HEK293 (cell line): ENCODE data around the gene OXCT2.

Experiments used
- BCL11A ChIP-seq: fragments of 450-650 bp; formaldehyde crosslinking; IDR thresholded peaks from 2 replicates; pipeline ENCODE4 v1.5.1; 2016; ENCODE audit warnings: low read depth, missing biosample characterization, missing genetic modification characterization
- FEZF1 ChIP-seq: fragments of 450-650 bp; formaldehyde crosslinking; IDR thresholded peaks from 2 replicates; pipeline ENCODE4 v1.5.1; 2016; ENCODE audit warnings: missing biosample characterization, missing genetic modification characterization
- KLF16 ChIP-seq: fragments of 450-650 bp; formaldehyde crosslinking; IDR thresholded peaks from 2 replicates; pipeline ENCODE4 v1.5.1; 2017; ENCODE audit warnings: missing biosample characterization, missing genetic modification characterization
- YY2 ChIP-seq: fragments of 450-650 bp; formaldehyde crosslinking; IDR thresholded peaks from 2 replicates; pipeline ENCODE4 v1.5.1; 2016; ENCODE audit warnings: missing biosample characterization, missing genetic modification characterization
- ZBTB17 ChIP-seq: fragments of 450-650 bp; formaldehyde crosslinking; IDR thresholded peaks from 2 replicates; pipeline ENCODE4 v1.5.1; 2016; ENCODE audit warnings: missing biosample characterization, missing genetic modification characterization
- ZFHX2 ChIP-seq: fragments of 450-650 bp; formaldehyde crosslinking; conservative IDR thresholded peaks from 2 replicates; pipeline ENCODE4 v1.5.1; 2016; ENCODE audit warnings: missing biosample characterization, missing genetic modification characterization
- ZFP37 ChIP-seq: fragments of 450-650 bp; formaldehyde crosslinking; IDR thresholded peaks from 2 replicates; pipeline ENCODE4 v1.5.1; 2016; ENCODE audit warnings: missing biosample characterization, missing genetic modification characterization
- ZNF2 ChIP-seq: fragments of 450-650 bp; formaldehyde crosslinking; IDR thresholded peaks from 2 replicates; pipeline ENCODE4 v1.5.1; 2016; ENCODE audit warnings: missing biosample characterization, missing genetic modification characterization
- ZNF214 ChIP-seq: fragments of 450-650 bp; formaldehyde crosslinking; IDR thresholded peaks from 2 replicates; pipeline ENCODE4 v1.5.1; 2017; ENCODE audit warnings: missing biosample characterization, mild to moderate bottlenecking, missing genetic modification characterization, borderline replicate concordance
- ZNF549 ChIP-seq: fragments of 450-650 bp; IDR thresholded peaks from 2 replicates; pipeline ENCODE4 v1.5.1; 2018; ENCODE audit warnings: missing biosample characterization, missing genetic modification characterization, mild to moderate bottlenecking, inconsistent platforms, moderate library complexity
- ZNF561 ChIP-seq: fragments of 450-650 bp; IDR thresholded peaks from 2 replicates; pipeline ENCODE4 v1.5.1; 2018; ENCODE audit warnings: missing biosample characterization, missing genetic modification characterization, borderline replicate concordance
- ZNF629 ChIP-seq: fragments of 450-650 bp; formaldehyde crosslinking; IDR thresholded peaks from 2 replicates; pipeline ENCODE4 v1.5.1; 2017; ENCODE audit warnings: missing biosample characterization, missing genetic modification characterization
- ZNF660 ChIP-seq: fragments of 450-650 bp; IDR thresholded peaks from 2 replicates; pipeline ENCODE4 v1.5.1; 2018; ENCODE audit warnings: missing biosample characterization, mild to moderate bottlenecking, missing genetic modification characterization
- ZNF768 ChIP-seq: fragments of 450-650 bp; formaldehyde crosslinking; IDR thresholded peaks from 2 replicates; pipeline ENCODE4 v1.5.1; 2018; ENCODE audit warnings: missing biosample characterization, mild to moderate bottlenecking, missing genetic modification characterization
- TF ChIP-seq, protein P1 (sequence below): fragments of 450-650 bp; formaldehyde crosslinking; IDR thresholded peaks from 2 replicates; pipeline ENCODE4 v1.5.1; 2016; ENCODE audit warnings: missing biosample characterization, missing genetic modification characterization
- TF ChIP-seq, protein P2 (sequence below): fragments of 450-650 bp; formaldehyde crosslinking; IDR thresholded peaks from 2 replicates; pipeline ENCODE4 v1.5.1; 2017; ENCODE audit warnings: missing biosample characterization, missing genetic modification characterization
- TF ChIP-seq, protein P3 (sequence below): fragments of 450-650 bp; formaldehyde crosslinking; IDR thresholded peaks from 2 replicates; pipeline ENCODE4 v1.5.1; 2016; ENCODE audit warnings: missing biosample characterization, missing genetic modification characterization
- TF ChIP-seq, protein P4 (sequence below): fragments of 450-650 bp; formaldehyde crosslinking; IDR thresholded peaks from 2 replicates; pipeline ENCODE4 v1.5.1; 2017; ENCODE audit warnings: missing biosample characterization, missing genetic modification characterization
- TF ChIP-seq, protein P5 (sequence below): fragments of 450-650 bp; formaldehyde crosslinking; IDR thresholded peaks from 2 replicates; pipeline ENCODE4 v1.5.1; 2016; ENCODE audit warnings: missing biosample characterization, missing genetic modification characterization, low read depth
- TF ChIP-seq, protein P6 (sequence below): fragments of 450-650 bp; formaldehyde crosslinking; IDR thresholded peaks from 2 replicates; pipeline ENCODE4 v1.5.1; 2017; ENCODE audit warnings: missing biosample characterization, missing genetic modification characterization

OXCT2 gene

DNA sequence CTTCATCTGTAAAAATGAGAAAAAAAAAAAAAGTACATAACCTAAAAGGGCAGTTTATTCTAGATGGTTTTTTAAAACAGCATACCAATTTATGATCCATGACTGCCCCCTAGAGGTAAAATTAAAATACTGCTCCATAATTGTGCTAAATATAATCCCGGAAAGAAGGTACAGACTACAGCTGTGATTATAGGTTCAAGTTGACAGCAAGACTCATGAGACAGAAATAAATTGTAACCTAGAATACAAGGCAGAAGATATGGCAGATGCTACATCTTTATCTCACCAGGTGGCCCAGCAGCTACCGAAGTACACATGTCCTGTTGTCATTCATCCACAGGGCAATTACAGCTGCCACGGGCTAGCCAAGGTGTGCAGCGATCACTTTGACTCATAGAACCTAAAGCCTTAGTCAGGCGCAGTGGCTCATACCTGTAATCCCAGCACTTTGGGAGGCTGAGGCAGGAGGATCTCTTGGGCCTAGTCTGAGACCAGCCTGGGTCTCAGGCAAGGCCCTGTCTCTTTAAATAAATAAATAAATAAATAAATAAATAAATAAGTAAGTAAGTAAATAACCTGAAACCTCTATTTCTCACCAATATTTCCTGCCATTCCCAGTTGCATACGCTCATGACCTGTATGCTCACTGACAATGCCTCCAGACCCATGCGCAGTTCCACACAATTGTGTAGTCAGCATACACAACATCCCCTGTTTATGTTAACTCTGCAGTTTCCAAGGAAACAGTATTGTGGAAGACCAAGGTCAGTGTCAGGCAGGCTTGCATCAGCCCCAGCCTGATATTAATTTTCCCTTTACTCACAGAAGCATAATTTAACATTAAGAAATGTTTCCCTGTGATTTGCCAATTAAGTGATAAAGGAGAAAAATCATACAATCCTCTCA is 50.8 kb downstream of the OXCT2 start (continued):
- TF ChIP-seq, protein P1, sequence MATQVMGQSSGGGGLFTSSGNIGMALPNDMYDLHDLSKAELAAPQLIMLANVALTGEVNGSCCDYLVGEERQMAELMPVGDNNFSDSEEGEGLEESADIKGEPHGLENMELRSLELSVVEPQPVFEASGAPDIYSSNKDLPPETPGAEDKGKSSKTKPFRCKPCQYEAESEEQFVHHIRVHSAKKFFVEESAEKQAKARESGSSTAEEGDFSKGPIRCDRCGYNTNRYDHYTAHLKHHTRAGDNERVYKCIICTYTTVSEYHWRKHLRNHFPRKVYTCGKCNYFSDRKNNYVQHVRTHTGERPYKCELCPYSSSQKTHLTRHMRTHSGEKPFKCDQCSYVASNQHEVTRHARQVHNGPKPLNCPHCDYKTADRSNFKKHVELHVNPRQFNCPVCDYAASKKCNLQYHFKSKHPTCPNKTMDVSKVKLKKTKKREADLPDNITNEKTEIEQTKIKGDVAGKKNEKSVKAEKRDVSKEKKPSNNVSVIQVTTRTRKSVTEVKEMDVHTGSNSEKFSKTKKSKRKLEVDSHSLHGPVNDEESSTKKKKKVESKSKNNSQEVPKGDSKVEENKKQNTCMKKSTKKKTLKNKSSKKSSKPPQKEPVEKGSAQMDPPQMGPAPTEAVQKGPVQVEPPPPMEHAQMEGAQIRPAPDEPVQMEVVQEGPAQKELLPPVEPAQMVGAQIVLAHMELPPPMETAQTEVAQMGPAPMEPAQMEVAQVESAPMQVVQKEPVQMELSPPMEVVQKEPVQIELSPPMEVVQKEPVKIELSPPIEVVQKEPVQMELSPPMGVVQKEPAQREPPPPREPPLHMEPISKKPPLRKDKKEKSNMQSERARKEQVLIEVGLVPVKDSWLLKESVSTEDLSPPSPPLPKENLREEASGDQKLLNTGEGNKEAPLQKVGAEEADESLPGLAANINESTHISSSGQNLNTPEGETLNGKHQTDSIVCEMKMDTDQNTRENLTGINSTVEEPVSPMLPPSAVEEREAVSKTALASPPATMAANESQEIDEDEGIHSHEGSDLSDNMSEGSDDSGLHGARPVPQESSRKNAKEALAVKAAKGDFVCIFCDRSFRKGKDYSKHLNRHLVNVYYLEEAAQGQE (tag by site-specific recombination): peak; percentile 74
- TF ChIP-seq ZNF2 (no peak), ZBTB17 (tag by site-specific recombination) (no peak), BCL11A (tag by site-specific recombination) (no peak), ZFP37 (tag by site-specific recombination) (peak; percentile 58; the same call in 1 of the 2 replicates), FEZF1 (no peak), ZFHX2 (tag by site-specific recombination) (no peak), ZNF549 (tag by site-specific recombination) (no peak), ZNF561 (tag by site-specific recombination) (no peak), KLF16 (tag by site-specific recombination) (no peak), ZNF768 (tag by site-specific recombination) (no peak), ZNF214 (tag by site-specific recombination) (no peak; the same call in 1 of the 2 replicates), ZNF629 (tag by site-specific recombination) (peak; percentile 70), ZNF660 (tag by site-specific recombination) (0 out of 2 replicates have a peak, but pooled peaks have one; percentile 36), YY2 (tag by site-specific recombination) (no peak)
- TF ChIP-seq, protein P2, sequence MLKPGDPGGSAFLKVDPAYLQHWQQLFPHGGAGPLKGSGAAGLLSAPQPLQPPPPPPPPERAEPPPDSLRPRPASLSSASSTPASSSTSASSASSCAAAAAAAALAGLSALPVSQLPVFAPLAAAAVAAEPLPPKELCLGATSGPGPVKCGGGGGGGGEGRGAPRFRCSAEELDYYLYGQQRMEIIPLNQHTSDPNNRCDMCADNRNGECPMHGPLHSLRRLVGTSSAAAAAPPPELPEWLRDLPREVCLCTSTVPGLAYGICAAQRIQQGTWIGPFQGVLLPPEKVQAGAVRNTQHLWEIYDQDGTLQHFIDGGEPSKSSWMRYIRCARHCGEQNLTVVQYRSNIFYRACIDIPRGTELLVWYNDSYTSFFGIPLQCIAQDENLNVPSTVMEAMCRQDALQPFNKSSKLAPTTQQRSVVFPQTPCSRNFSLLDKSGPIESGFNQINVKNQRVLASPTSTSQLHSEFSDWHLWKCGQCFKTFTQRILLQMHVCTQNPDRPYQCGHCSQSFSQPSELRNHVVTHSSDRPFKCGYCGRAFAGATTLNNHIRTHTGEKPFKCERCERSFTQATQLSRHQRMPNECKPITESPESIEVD (tag by site-specific recombination): no peak
- TF ChIP-seq, protein P3, sequence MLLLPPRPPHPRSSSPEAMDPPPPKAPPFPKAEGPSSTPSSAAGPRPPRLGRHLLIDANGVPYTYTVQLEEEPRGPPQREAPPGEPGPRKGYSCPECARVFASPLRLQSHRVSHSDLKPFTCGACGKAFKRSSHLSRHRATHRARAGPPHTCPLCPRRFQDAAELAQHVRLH (tag by site-specific recombination): peak; percentile 50; the same call in 1 of the 2 replicates
- TF ChIP-seq, protein P4, sequence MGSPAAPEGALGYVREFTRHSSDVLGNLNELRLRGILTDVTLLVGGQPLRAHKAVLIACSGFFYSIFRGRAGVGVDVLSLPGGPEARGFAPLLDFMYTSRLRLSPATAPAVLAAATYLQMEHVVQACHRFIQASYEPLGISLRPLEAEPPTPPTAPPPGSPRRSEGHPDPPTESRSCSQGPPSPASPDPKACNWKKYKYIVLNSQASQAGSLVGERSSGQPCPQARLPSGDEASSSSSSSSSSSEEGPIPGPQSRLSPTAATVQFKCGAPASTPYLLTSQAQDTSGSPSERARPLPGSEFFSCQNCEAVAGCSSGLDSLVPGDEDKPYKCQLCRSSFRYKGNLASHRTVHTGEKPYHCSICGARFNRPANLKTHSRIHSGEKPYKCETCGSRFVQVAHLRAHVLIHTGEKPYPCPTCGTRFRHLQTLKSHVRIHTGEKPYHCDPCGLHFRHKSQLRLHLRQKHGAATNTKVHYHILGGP: no peak
- TF ChIP-seq, protein P5, sequence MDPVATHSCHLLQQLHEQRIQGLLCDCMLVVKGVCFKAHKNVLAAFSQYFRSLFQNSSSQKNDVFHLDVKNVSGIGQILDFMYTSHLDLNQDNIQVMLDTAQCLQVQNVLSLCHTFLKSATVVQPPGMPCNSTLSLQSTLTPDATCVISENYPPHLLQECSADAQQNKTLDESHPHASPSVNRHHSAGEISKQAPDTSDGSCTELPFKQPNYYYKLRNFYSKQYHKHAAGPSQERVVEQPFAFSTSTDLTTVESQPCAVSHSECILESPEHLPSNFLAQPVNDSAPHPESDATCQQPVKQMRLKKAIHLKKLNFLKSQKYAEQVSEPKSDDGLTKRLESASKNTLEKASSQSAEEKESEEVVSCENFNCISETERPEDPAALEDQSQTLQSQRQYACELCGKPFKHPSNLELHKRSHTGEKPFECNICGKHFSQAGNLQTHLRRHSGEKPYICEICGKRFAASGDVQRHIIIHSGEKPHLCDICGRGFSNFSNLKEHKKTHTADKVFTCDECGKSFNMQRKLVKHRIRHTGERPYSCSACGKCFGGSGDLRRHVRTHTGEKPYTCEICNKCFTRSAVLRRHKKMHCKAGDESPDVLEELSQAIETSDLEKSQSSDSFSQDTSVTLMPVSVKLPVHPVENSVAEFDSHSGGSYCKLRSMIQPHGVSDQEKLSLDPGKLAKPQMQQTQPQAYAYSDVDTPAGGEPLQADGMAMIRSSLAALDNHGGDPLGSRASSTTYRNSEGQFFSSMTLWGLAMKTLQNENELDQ (tag by site-specific recombination): no peak
- TF ChIP-seq, protein P6, sequence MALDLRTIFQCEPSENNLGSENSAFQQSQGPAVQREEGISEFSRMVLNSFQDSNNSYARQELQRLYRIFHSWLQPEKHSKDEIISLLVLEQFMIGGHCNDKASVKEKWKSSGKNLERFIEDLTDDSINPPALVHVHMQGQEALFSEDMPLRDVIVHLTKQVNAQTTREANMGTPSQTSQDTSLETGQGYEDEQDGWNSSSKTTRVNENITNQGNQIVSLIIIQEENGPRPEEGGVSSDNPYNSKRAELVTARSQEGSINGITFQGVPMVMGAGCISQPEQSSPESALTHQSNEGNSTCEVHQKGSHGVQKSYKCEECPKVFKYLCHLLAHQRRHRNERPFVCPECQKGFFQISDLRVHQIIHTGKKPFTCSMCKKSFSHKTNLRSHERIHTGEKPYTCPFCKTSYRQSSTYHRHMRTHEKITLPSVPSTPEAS (tag by site-specific recombination): no peak
